GM21717 (cell line): ENCODE data around the gene REXO5.
"Not testable (repeated sequence)": the region's sequence is repeated elsewhere in the genome, so short reads cannot be mapped to it uniquely, and the experiment has no call there.

Experiments
- ATAC-seq: cut with Tn5 transposase; IDR thresholded peaks from one replicate; pipeline ENCODE4 v1.9.1; 2021; ENCODE audit warnings: mild to moderate bottlenecking, moderate library complexity; ENCODE audit not compliant: unreplicated experiment

Gene REXO5

DNA sequence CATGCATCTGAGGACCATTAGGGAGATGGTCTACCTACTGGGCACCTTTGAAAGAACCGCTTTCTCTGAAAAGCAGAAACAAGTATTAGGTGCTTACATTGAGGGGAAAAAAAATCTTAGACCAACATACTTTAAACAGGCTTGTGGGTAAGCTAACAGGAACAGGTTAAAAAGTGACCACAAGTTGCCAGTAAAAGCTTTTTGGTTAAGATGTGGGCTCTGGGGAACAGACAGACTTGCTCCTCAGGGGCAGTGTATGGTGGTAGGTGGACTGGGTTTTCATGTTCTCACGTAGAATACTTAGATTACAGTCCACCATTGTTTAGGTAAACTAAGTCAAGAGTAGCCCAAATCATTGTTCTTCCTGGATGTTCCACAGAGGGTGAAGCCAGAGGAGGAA, 41.2 kb downstream of the REXO5 start:
- no peak for ATAC-seq

DNA sequence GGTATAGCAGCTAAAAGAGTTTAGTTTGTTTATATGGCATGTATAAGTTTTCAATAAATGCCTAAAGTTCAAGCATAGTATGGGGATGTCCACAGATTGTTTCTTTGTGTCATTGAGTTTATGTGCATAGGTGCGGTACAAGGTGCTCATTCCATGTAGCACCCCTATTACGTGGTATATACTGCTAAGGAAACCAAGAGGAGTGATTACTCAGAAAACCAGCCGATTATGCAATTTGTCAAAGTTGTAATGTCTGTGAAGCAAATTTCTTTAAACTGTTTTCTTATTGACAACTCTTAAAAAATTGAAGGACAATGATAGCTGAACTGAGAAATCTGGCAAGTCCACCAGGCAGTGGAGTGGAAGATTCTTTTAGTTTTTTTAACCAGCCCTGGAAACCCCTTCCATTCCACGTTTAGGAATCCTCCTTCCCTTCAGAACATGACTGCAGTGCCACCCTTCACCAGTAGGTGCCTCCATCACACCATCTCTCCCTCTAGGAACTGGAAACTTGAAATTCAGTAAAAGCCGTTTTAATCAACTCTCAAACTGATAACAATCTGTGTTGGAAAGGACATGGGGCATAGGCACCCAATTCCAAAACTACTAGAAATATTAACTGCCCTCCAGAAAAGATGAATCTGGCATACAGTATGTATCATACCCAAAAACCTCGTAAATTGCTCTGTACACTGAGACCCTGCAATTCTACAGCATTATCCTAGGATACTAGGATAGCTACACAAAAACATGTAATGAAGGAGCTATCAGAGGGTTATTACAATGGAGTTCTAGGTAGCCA, 43.5 kb downstream of the REXO5 start:
- ATAC-seq, result no peak

DNA sequence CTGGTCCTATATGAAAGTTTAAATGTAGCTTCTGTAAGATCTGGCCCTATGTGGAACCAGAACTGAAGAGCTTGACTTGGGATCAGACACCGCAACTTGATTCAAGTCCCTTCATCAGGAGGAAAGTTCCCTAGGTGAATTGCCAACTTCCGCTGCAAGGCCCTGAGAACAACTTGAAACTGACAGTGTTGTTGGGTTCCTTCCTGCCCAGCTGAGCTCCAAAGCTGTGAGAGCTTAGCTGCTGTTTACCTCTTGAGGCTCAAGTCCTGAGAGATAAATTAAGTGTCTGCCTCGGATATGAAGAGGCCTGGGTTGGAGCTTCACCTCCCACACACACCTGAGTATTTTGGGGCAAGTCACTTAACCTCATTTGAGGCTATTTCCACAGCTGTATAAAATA, 44.7 kb downstream of the REXO5 start:
- ATAC-seq, result no peak

DNA sequence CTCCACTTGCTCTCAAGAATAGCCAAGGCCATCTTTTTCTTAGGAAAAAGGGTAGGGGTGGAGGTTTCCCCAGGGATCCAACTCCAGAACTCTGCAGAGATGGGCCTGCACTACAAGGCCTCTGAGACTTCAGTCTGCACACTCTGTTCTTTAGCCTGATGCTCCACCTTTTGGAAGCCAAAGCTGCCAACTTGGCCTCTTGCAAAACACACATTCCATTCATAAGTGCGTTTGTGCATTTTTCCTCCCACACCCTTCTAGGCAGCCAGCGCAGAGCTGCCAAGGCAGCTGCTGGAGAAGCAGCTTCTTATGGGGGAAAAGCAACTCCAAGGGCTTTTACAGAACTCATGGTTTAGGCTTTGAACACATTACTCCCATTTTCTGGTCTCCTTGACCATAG, 45.3 kb downstream of the REXO5 start:
- no peak for ATAC-seq

DNA sequence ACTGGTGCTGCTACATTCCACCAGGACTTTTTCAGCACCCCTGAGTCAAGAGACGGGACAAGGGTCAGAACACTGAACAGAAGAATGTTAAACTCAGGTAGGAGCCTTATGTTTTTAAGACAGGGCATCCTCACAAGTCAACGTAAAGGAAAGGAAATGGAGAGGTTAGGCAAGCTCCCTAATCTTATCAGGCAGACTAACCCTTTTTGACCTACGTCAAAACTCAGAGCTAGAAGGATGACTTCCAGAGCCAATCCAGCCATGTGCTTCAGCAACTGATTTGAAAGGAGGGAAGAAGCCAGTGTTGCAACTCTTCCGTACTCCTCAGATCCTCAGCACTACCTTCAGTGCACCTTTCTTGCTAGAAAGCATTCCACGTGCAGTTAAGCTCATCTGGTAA, 46.8 kb downstream of the REXO5 start:
- ATAC-seq, result no peak

DNA sequence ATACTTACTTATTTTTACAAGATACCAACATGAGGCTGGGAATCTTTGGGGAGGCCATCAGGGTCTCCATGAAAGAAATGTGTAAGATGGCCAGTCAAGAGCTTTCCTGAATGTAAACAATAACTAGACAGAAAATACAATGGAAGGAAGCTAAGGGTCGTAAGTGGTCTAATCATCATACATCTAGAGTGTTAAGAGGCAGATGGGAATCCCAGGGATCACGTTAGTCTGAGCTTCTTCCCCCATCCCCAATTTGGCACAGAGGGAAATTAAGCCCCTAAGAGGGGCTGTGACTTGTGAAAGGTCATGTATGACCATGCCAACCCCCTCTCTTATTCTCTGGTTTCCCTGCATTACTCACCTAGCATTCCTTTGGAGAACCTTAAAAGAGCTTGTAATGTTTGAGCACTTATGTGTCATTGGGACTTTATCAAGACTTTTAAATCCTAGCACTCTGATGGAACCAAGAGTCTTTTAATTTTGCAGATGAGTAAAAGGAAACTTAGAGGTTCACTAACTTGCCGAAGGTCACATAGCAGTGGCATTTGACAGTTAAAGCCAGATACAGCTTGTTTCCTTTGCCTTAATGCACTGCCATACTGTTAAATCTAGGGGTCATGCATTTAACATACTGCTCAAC, 47.8 kb downstream of the REXO5 start:
- no peak for ATAC-seq

DNA sequence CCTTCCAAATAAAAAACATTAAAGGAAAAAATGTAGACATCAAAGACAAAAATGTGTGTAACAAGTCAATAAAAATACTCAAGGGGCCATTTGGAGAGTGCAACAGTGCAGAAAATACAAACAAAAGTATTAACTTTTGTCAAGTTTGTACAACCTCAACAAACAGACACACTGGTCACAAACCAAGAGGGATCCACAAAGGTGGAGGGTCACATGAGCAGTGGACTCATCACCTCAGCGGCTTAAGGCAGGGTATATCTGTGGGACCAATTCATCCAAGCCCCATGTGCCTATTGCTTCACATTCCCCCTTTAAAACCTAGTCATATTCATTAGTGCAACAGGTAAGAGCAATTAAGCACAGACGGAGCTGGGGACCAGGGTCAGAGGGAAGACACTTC, 48.6 kb downstream of the REXO5 start:
- no peak for ATAC-seq

DNA sequence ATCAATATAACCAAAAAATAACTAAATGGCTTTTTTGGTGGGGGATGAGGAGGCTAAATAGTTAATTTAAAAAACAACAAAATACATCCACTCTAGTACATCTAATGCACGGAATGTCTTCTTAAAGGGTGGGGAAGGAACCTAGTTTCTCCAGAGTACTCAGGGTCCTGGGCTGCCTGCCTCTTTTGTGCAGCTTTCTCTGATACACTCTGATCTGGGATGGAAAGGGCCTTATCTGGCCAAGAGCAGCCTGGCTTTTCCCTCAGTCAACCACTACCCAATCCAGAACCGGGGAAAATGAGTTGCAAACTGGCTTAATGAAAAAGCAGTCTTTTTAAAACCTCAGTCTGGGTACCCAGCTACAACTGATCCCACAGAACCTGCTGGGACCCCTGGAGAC, 51.0 kb downstream of the REXO5 start:
- ATAC-seq, result no peak

DNA sequence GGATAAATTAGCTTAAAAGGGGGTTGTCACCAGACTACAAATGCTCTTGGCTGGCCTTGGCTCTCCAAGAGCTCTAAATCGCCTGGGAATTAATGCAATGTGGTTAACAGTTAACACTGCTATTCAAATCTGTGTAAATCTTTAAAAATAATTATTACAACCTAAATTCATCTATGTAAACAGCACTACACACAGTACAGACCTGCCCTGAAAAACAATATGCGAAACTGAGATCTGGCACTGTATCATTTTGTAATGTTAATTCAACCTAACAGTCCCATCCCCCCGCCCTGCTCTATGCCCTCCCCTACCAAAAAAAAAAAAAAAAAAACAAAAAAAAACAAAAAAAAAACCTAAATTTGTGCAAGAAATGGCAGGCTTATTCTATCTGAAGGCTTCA, 52.9 kb downstream of the REXO5 start:
- no peak for ATAC-seq

DNA sequence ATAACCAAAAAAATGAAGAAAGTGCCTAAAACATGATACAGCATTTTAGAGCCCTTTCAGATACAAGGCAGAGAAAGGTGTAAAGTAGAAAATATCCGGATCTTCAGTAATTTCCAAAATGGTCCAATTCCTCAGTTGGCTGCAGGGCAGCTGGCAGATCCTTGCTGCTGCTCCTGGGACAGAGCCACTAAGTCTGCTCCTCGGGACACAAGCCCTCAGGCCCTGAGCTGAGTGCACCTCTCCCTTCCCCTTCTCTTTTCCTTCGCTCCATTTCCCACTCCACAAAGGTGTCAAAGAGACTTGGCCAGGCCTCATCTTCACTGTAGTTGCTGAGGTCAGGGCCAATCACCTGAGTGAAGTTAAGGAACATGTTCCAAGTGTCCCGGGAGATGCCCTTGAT, 53.4 kb downstream of the REXO5 start:
- ATAC-seq, result no peak

DNA sequence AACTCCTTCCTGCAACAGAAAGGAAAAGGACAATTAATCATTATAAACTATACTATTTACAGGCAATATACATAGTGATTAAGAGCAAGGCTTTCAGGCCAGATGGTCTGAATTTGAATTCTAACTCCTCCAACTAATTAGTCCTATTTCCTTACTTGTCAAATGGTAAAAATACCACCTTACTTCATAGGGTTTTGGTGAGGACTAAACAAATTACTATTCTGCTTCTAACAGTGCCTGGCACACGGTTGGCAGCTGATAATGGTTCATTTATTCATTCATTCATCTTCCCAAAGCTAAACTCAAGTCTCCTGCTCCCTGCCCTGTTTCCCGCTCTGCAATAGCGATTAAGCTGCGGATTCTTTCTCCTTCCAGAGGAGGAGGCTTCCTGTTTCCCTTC, 54.0 kb downstream of the REXO5 start:
- no peak for ATAC-seq

DNA sequence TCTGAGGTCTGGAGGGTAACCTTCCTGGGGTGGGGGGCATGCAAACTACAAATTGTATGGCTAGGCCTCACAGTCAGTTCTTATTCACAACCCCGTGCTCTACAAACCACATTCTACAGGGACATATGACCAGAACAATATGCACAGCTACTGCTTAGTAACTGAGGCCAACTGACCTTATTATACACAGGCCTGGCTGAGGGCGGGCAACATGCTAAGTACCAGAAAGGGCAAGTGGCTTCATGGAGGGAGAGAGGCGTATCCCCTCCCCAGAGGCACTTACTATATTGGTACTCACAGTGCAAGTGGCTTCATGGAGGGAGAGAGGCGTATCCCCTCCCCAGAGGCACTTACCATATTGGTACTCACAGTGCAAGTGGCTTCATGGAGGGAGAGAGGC, 54.7 kb downstream of the REXO5 start:
- ATAC-seq, result not testable (repeated sequence)

DNA sequence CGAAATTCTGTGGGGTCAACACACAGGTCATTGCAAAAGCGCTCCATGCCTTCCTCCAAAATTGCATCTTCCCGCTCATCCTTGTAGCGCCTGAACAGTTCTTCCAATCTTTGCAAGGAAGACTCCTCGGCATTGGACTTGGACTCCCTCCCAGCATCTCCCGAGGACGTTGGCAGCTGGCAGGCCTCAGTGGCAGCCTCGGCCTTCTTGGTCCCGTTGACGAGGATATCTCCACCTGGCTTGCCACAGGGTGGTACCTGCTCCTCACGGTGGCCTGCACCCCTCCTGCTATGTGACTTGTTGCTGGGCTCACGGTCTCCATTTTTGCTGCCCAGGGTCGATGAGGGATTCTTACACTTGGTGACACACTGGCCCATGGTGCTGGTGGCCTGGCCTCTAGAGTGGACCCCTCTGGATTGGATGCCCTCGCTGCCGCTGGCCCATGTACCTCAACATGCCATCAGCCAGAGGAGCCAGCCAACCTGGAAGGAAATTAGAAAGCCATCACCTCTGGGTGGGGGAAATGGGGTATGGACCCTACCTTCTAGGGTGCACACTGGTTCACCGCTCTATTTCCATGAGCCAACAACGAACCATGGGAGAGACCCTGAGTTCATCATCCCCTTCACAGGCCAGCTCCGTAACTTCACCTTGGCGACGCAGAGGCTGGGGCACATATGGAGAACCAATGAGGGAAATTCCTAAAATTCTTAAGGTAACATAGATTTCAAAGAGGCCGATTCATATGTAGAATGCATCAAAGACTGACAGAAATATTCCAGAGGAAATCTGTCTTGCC, 56.0 kb downstream of the REXO5 start:
- no peak for ATAC-seq

DNA sequence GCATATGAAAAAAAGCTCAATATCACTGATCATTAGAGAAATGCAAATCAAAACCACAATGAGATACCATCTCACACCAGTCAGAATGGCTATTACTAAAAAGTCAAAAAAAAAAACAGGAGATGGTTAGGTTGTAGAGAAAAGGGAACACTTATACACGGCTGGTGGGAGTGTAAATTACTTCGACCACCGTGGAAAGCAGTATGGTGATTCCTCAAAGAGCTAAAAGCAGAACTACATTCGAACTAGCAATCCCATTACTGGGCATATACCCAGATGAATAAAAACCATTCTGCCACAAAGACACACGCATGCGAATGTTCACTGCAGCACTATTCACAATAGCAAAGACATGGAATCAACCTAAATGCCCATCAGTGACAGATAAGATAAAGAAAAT, 58.0 kb downstream of the REXO5 start:
- not testable (repeated sequence) for ATAC-seq

DNA sequence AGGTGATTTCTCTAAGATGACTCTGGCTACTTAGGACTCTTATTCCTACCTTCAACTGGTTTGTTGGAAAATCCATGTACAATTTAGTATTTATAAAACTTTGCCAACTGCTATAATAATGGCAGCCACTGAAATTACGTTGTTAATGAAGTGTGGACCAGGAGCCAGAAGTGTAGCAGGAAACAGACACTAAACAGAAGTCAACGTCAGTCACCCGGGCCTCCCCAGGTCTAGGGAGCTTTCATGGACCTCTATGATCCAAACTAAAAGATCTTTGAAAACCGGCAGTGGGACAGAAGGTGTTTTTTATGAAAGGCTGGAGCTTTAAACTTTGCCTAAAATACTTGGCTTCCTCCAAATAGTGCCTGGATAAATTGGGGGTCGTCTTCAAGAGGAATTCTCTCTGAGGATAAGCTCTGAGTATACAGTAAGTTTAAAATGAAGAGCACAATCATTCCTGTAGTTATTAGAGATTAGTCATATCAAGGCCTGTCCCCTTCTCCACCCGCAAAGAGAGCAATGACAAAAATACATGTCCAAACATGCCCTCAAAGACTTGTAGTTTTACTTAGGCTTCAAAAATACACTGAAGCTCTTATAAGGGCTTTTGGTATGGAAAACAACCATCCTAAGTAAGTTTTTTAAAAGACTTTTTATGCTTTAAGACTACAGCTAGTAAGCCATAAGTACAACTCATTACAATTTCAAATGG, 59.2 kb downstream of the REXO5 start:
- ATAC-seq, result peak; percentile 72

DNA sequence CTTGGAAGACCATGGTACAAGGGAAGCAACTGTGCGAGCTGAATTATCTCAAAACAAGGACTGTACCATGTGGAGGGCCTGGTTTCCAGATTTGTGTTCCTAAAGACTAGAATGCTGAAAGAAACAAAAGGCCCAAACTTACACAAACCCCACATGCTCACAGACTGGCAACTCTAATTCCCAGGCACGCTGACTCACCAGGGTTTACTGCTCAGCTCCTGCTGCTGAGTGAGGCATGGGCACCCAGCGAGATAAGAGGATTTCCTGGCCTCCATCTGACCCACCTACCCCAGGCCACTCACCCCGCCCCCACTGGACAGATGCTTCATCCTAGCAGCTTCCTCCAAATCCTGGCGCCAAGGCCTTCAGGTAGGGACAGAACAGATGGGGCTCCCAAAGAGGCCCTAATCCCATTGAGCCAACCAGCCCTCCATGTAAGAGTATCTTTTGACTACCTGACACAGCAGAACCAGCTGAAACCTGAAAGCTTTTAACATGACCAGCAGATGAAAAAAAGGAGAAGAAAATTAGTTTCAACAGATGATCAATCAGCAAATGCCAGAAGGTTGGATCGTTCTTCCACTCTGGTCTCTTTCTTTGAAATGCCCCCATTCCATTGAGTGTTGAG, 59.9 kb downstream of the REXO5 start:
- ATAC-seq, result no peak

DNA sequence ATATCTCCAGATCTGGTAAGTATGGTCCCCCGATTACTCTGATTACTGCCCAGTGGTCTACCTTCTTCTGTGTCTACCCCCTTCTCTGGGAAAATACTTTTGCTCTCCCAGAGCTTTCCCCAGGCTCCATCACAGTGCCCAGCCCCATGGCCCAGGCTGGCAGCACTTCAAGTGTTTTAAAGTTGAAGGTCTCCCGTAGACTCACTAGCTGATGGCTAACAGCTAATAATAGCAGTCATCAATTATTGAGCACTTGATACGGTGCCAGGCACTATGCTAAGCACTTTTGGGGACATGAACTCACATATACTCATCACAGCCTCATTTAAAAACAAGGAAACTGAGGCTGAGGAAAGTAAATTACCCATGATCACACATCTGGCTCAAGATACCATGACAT, 60.5 kb downstream of the REXO5 start:
- ATAC-seq, result no peak

DNA sequence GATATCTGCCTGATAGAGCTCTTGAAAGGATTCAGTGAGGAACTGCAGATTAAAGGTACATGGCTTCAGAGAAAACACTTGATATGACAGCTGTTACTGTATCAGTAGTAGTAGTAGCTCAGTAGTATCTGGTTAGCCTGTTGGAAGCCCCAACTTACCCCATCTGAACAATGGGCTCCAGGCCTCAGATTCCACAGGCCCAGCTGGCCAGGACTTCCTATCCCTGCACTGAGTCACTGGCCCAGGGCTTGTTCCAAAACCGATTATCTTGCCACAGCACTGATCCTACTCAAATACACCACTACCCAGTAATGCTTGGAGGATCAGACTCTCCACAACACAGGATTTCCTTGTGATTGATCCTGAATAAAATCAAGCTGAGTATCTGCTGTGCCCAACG, 61.3 kb downstream of the REXO5 start:
- ATAC-seq, result no peak

DNA sequence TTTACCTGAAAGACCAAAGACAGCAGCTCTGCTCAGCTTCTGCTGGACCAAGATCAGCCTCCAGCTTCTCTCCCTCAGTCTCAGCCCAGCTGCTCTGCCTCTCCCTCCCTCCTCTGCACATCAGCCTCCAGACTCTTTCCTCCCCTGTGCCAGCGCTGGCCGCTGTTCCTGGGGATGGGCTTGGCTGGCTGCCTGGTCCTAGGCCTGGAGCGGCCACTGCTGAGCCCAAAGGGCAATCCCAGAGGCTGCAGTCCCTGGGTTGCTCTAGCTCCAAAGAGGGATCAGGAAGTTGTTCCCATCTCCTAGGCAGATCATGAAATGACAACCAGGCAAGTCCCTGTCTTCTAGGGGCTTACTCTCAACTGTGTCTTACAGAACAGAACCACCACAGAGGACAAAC, 62.6 kb downstream of the REXO5 start:
- no peak for ATAC-seq

DNA sequence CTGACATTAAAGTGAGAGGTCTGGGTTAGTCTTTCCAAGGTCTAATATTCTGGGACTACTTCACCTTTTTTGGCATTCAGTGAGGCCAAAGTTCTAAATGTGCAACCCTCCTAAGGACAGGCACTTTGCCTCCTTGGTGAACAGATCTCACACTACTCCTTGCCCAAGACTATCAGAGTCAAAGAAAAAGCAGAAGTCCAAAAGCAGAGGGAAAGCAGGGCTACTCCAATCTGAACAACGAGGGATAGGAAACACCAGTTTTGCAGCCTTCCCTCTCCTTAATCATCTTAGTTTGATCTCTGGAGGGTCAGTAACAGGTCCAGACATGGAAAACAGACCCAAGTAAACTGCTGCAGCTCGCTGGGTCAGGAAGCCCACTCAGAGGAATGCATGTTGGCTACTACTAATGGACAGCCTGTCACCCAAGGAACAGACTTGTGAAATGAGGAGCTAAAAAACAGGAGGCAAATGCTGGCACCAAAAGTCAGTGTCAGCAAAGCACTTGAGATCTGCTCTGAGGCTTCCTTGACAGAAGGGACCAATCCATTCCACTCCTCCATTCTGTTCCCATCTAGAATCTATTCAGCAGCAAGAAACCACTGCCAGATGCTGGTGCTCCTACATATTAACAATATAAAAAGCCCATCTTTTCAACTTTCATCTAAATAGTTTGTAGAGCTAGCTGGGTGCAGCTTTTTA, 63.9 kb downstream of the REXO5 start:
- ATAC-seq, result no peak
